ENCODE measurements around the gene SMIM23.

- no peak for TF ChIP-seq CTCF (IDR thresholded peaks at IDR 0.05)
- no peak for TF ChIP-seq EZH2 (IDR thresholded peaks at IDR 0.05; ENCODE audit: borderline replicate concordance, insufficient read depth, low read depth, low read length, poor library complexity, severe bottlenecking)
Observed at GRCh38 chr5:171743436-171744076, 42.1 kb upstream of the SMIM23 start.
